Measurements from ENCODE around the gene PLCB4.

DNA sequence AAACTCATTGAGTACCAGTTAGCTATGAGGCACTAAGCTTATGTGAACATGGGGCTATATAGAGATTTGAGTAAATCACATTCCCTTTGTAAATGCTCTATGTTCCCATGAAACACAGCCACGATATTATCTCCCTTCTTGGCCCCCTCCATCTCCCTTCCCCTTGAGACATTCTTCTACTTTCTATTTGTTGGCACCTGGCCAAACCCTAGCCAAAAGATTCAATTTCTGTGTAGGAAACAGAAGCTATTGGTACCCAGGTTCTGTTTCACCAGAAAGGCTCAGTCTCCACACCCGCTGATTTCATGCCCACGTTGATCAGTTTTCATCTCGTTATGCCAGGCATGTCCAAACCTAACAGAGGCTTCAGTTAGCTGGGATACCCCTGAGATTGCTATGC is 300.0 kb downstream of the PLCB4 start:
- TF ChIP-seq, protein P1, sequence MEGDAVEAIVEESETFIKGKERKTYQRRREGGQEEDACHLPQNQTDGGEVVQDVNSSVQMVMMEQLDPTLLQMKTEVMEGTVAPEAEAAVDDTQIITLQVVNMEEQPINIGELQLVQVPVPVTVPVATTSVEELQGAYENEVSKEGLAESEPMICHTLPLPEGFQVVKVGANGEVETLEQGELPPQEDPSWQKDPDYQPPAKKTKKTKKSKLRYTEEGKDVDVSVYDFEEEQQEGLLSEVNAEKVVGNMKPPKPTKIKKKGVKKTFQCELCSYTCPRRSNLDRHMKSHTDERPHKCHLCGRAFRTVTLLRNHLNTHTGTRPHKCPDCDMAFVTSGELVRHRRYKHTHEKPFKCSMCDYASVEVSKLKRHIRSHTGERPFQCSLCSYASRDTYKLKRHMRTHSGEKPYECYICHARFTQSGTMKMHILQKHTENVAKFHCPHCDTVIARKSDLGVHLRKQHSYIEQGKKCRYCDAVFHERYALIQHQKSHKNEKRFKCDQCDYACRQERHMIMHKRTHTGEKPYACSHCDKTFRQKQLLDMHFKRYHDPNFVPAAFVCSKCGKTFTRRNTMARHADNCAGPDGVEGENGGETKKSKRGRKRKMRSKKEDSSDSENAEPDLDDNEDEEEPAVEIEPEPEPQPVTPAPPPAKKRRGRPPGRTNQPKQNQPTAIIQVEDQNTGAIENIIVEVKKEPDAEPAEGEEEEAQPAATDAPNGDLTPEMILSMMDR (IDR thresholded peaks at IDR 0.05; ENCODE audit: insufficient read depth, low read length): no peak
- TF ChIP-seq POLR2AphosphoS5 (IDR thresholded peaks at IDR 0.05; ENCODE audit: low read depth) (no peak), GABPA (IDR thresholded peaks at IDR 0.05; ENCODE audit: low read depth) (no peak), SPI1 (IDR thresholded peaks at IDR 0.05; ENCODE audit: borderline replicate concordance, low read depth) (no peak)
- TF ChIP-seq, protein P2, sequence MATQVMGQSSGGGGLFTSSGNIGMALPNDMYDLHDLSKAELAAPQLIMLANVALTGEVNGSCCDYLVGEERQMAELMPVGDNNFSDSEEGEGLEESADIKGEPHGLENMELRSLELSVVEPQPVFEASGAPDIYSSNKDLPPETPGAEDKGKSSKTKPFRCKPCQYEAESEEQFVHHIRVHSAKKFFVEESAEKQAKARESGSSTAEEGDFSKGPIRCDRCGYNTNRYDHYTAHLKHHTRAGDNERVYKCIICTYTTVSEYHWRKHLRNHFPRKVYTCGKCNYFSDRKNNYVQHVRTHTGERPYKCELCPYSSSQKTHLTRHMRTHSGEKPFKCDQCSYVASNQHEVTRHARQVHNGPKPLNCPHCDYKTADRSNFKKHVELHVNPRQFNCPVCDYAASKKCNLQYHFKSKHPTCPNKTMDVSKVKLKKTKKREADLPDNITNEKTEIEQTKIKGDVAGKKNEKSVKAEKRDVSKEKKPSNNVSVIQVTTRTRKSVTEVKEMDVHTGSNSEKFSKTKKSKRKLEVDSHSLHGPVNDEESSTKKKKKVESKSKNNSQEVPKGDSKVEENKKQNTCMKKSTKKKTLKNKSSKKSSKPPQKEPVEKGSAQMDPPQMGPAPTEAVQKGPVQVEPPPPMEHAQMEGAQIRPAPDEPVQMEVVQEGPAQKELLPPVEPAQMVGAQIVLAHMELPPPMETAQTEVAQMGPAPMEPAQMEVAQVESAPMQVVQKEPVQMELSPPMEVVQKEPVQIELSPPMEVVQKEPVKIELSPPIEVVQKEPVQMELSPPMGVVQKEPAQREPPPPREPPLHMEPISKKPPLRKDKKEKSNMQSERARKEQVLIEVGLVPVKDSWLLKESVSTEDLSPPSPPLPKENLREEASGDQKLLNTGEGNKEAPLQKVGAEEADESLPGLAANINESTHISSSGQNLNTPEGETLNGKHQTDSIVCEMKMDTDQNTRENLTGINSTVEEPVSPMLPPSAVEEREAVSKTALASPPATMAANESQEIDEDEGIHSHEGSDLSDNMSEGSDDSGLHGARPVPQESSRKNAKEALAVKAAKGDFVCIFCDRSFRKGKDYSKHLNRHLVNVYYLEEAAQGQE (IDR thresholded peaks at IDR 0.05; ENCODE audit: insufficient replicate concordance, low read depth): no peak
